Spleen (tissue), 7 donors: ENCODE data around the gene GRIK2.

ENCODE experiments used
- POLR2AphosphoS5 ChIP-seq, 3 donors: sonication (generic); formaldehyde crosslinking; IDR thresholded peaks; one replicate each; pipeline ENCODE4 v1.5.1; 2017; ENCODE audit warnings: antibody characterized with exemption in 3 of 3
- TF ChIP-seq, protein P1 (sequence below), 11 experiments: fragments of 200-600 bp in 7 of 11; fragments of 450-650 bp in 4 of 11; sonication (generic) in 4 of 11; IDR thresholded peaks in 8 of 11; conservative IDR thresholded peaks in 3 of 11; 1 replicate in 7 of 11; 2 replicates in 4 of 11; pipeline versions ENCODE4 v1.4.0 to v1.8.0; 2016 to 2021; ENCODE audit warnings: antibody characterized with exemption in 11 of 11, inconsistent platforms in 4 of 11, mild to moderate bottlenecking in 1 of 11
- donor health status: DM: no; HTN: no; CAD: no; lungs with moderate emphysema.
- donor health status: DM: no; HTN: no; CAD: no.
- donor health status: DM: no; HTN: no; CAD: no.

DNA sequence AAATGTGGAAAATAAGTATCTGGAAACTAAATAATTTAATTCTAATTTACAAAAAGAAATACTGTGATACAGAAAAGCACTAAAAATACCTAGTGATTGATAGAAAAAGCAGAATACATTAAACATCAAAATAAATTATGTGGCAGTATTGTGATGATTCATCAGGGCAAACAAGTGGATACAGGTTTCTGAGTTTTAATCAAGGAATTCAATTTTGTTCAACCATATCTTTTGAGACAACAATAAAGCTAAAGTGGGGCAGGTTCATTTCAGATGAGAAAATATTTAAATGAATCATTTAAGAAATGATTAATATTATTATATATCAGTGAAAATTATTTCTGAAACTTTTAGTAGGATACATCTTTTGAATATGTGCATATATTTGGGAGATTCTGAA, 49.8 kb downstream of the GRIK2 start:
- no peak for TF ChIP-seq POLR2AphosphoS5 (IDR thresholded peaks at IDR 0.05)
- TF ChIP-seq, protein P1, sequence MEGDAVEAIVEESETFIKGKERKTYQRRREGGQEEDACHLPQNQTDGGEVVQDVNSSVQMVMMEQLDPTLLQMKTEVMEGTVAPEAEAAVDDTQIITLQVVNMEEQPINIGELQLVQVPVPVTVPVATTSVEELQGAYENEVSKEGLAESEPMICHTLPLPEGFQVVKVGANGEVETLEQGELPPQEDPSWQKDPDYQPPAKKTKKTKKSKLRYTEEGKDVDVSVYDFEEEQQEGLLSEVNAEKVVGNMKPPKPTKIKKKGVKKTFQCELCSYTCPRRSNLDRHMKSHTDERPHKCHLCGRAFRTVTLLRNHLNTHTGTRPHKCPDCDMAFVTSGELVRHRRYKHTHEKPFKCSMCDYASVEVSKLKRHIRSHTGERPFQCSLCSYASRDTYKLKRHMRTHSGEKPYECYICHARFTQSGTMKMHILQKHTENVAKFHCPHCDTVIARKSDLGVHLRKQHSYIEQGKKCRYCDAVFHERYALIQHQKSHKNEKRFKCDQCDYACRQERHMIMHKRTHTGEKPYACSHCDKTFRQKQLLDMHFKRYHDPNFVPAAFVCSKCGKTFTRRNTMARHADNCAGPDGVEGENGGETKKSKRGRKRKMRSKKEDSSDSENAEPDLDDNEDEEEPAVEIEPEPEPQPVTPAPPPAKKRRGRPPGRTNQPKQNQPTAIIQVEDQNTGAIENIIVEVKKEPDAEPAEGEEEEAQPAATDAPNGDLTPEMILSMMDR (IDR thresholded peaks at IDR 0.05 in 8 of 11, conservative IDR thresholded peaks at IDR 0.05 in 3 of 11): no peak
